Erythroblast (primary cell): ENCODE results near the gene PLCB4.

Experiments used
- DNase-seq, 2 experiments: peaks; one replicate each; lab custom pipeline; 2025; lab: John Stamatoyannopoulos, UW
- GATA1 ChIP-seq: IDR thresholded peaks from 2 replicates; pipeline ENCODE4 v1.6.1; 2011; ENCODE audit warnings: low read depth, mild to moderate bottlenecking, control low read depth, low read length, moderate library complexity
- POLR2A ChIP-seq: IDR thresholded peaks from 2 replicates; pipeline ENCODE4 v1.6.1; 2011; ENCODE audit warnings: mild to moderate bottlenecking, low read length

PLCB4 gene

DNA sequence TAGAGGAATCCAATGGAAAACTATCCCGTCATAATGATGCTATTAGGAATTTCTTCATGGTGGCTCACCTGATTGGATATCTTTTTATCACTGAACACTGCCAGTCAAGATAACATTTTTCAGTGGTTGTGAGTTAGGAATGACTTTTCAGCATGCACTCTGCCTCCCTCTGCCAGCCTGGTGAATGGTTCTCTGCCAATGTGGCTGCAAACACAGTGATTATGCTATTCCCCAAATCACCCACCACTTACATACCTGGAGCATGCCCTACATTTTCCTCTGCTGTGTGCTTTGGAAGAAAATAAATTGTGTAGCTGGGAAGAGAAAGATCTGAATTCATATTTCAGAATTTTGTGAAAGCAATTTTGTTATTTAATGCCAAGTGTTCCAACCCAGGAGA, 342.9 kb downstream of the PLCB4 start:
- no peak for TF ChIP-seq POLR2A
- TF ChIP-seq GATA1, result no peak
- no peak for DNase-seq

DNA sequence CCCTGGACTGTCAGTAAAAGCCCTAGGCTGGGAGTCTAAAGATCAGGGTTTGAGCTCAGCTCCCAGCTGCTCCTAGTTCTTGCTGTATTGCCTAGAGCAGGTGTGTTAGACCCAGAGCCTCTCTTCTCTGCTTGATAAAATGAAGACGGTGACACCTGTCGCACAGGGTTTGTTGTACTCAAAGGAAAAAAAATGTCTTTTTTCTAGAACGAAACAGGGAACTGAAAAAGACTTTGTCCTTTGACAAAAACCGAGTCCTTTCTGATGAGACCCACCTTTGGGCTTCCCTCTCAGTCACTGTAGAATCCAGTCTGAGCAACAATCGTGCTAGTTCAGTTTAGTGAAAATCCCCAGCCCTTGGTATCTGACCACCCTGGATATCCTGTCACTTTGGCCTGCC, 343.4 kb downstream of the PLCB4 start:
- DNase-seq, result no peak
- no peak for TF ChIP-seq GATA1
- no peak for TF ChIP-seq POLR2A

- DNase-seq, result no peak
- TF ChIP-seq POLR2A, result no peak
- TF ChIP-seq GATA1, result no peak
Measured at GRCh38 chr20:9413001-9413400, 344.1 kb downstream of the PLCB4 start.

DNA sequence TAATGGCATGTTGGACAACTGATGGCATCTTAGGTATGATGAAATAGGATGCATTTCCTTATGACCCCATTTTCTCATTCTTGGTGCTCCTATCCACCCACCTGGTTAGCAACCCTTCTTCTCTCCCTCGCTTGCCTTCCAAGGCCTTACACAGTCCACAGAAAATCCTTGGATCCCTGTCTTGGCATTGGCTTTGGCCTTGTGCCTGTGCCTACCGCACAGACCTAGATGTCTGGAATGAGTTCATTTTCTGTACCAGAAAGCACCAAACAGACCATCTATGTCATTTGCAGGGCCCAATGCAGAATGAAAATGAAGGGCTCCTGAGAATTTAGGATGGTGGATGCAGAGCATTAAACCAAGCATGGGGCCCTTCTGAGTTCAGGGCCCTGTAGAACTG, 346.5 kb downstream of the PLCB4 start:
- no peak for DNase-seq
- TF ChIP-seq POLR2A (no peak), GATA1 (no peak)

DNA sequence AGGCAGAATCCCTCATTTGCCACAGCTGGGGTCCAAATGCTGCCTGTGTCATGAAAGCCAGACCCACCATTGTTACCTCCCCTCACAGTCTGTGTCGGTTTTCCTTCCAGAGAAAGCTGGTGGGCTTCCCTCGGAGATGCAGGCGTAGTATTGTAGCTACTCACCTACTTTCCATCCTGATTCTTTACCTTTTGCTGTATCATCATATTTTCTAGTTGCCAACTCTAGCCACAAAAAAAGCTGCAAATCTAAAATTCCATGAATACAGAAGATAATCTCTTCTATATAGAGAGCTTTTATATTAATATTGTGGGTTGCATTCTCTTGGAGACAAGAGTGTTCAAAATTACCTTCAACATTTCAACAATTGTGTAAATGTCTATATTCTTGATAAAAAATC, 347.5 kb downstream of the PLCB4 start:
- no peak for DNase-seq
- TF ChIP-seq GATA1 (no peak), POLR2A (no peak)

DNA sequence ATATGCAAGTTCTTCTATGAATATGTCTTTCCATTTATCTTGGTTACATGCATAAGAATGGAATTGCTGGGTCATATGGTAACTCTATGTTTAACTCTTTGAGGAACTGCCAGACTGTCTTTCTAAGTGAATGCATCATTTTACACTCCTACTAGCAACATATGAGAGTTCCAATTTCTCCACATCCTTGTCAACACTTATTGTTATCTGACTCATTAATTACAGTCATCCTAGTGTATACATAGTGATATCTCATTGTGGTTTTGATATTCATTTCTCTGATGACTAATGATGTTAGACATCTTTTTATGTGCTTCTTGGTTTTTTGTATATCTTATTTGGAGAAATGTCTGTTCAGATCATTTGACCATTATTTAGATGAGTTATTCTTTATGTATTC, 348.8 kb downstream of the PLCB4 start:
- TF ChIP-seq GATA1 (no peak), POLR2A (no peak)
- no peak for DNase-seq

DNA sequence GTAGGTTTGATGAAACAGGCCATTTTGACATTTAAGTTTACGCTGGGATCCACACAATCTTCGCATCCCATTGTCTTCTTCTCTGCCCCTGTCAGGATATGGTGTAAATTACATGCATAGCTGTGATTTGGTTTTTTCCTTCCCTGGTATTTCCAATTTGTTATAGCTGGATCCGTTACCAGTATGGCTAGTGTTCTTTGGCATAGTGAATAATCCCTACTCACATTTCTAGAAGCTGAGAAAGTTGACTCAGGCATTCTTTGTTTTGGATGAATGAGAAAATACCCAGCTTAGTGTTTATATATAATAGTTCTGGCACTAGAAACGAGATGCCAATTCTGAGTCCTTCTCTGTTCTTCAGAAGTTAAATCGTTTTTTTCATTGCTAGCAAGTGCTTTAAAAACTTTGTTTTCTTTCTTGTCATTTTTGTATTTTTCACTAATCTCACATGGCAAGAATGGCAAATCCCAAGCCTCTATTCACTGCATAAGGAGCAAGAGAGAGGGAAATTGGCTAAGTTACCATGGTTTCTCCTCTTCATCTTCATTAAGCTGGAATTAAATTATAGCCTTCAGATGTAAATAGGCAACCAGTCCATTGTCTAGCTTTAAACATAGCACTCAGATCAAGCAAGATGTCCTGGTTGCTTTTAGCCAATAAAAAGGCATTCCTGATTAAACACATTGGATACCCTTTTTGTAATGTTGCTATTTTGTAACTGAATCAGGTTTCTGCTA, 353.6 kb downstream of the PLCB4 start:
- TF ChIP-seq POLR2A, result no peak
- no peak for TF ChIP-seq GATA1
- DNase-seq, result no peak

DNA sequence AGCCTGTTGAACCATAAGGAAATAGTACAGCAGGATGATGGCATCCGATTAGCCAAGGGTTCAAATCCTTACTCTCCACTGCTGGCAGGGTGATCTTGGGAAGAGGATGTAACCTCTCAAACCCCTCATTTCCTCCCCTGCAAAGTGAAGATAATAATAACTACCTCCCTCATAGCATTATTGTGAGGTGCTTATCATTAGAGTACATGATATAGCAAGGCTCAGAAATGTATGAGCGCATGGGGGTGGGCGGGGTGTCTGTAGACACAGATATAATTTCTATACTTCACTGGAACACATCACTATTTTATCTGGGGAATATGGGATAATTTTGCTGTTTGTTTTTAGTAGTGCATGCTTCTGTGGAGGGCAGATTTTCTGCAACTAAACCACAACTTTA, 355.7 kb downstream of the PLCB4 start:
- peak in 1 of 2 experiments; percentile 9 for DNase-seq
- TF ChIP-seq GATA1 (no peak), POLR2A (no peak)

DNA sequence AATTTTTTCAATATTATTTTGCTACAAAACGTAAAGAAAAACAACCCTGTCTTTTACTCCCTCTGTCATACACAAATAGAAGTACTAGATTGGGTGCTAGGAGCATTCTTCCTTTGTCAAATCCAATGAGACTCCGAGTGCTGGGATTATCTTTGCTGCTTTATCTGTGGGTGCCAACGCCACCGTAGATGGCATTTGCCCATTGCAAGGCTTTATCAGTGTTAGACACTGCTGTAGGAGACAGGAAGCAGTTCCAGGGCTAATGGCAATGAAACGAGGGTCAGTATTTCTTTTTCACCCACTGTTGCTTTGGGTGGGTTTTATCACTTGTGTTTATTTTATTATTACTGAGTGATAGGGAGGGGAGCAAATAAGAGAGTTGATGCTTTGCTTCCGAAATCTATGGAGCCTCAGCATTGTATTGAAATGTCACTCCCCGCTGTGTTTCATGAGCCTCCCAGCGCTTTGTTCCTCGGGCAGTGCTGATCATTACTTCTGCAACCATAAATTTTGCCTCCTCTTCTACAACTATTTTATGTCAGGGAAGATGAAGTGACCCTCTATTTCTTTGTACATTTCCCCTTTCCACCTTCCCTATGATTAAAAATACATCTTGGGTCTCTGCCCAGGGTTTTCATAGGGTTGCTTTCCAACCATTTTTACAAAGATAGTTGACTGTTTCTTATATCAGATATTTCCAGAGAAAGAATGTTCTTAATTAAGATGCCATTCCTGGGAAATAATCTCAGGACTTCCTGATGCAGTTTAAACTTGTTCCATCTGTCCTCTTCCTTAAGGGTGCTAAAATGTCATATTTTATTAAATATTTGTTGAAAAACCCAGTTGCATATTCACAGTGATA, 358.8 kb downstream of the PLCB4 start:
- TF ChIP-seq POLR2A (no peak), GATA1 (no peak)
- DNase-seq, result no peak

DNA sequence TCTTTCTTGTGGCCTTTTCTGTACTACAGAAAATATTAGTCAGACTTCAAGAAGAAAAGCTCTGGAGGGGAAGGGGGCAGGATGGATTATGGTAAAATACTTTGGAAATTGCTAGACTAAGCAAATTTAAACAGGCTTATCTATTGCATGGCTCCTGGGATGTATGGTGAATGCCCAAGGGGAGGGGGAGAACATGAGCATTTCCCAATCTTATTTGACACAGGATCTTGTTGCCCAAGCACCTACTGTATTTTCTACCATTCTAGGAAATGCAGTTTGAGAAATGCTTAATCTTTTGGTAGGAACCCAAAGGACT, 359.4 kb downstream of the PLCB4 start:
- no peak for DNase-seq
- no peak for TF ChIP-seq GATA1
- TF ChIP-seq POLR2A, result no peak

GRCh38 chr20:9439806-9440205, 370.9 kb downstream of the PLCB4 start:
- TF ChIP-seq POLR2A, result no peak
- TF ChIP-seq GATA1, result no peak
- DNase-seq, result no peak

- DNase-seq, result no peak
- TF ChIP-seq GATA1, result no peak
- no peak for TF ChIP-seq POLR2A
Measured at GRCh38 chr20:9440892-9441291, 372.0 kb downstream of the PLCB4 start.

GRCh38 chr20:9441948-9442347, 373.1 kb downstream of the PLCB4 start:
- TF ChIP-seq POLR2A, result no peak
- DNase-seq, result no peak

GRCh38 chr20:9442858-9443257, 374.0 kb downstream of the PLCB4 start:
- DNase-seq, result no peak
- TF ChIP-seq GATA1 (no peak), POLR2A (no peak)
